CD4-positive, alpha-beta T cell treated with Interleukin-21 for 1 hour (primary cell): ENCODE data around the gene ZBTB20.

Experiments used
- DNase-seq: peaks from one replicate; pipeline ENCODE4 v3.0.0-alpha.2; 2020

ZBTB20 gene

DNA sequence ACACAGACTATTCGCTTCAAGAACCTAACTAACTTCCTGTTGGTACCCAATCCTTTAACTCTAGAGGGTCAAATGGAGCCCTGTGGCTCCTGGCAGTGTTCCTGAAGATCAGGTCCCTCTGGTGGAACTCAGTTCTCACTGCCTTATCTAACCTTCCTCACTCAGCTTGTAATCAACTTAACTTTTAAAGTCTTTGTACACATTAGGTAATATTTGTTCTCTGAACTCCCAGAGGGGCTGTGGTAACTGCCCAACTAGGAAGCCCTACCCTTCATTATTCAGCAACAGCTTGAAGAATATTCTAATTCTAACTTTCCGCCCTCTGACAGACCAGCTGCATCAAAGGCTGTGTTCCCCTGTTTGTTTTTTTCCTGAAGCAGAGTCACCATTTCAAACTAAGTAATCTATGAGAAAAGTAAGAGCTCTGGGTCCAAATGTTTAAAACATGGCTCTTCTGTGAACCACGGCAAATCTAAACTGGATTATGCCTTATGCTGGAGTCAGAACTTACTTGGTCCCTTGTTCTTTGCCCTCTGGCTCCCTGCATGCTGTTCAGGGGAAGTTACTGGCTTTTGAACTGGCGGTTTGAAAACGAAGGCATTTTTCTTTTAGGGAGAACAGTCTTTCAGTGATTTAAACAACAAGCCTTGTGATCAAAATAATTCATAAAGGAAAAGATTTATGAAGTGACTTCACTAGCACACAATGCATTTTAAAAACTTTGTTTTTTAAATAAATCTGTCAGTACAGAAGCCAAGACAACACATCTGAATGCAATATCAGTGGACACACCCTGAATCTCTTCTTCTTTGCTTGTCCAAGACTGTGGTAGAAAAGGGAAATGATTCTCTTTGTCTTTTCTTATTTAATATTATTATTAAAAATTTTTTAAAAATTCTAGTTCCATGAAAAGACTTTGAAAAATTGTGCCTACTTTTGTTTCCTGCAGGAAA lies 487.7 kb downstream of the ZBTB20 start:
- no peak for DNase-seq

DNA sequence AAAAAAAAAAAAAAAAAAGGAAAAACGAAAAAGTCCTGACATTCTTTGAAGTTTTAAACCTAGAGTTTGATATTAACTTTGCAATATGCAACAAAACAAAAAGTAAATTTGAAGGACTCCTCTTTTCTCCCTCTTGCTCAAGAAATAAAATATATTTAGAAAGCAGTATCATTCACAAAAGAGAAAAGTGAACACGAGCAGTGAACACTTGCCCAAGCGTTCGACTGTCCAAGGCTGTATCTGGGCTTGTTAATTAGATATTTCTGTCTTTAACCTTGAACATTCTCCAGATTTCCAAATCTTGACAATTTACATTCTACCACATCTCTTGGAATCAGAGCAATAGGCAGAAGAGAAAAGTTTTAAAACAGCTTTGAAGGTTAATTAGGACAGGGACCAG lies 495.5 kb downstream of the ZBTB20 start:
- DNase-seq, result no peak

DNA sequence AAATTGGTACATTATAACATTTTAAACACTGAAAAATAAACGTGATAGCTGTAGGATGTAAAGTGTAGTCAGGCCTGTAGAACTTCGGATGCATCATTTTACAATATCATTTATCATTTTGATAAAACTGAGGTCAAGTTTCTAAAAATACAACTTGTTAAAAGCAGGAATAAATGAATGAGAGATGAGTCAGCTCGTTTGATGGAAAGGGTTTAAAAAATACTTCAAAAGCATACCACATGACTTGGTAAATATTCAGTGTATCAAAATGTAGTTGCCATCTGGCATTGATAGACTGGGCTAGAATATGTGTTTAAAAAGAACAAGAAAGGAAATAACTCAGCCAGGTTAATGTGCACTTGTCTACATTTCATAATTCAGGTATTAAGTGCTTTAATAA lies 496.3 kb downstream of the ZBTB20 start:
- no peak for DNase-seq

DNA sequence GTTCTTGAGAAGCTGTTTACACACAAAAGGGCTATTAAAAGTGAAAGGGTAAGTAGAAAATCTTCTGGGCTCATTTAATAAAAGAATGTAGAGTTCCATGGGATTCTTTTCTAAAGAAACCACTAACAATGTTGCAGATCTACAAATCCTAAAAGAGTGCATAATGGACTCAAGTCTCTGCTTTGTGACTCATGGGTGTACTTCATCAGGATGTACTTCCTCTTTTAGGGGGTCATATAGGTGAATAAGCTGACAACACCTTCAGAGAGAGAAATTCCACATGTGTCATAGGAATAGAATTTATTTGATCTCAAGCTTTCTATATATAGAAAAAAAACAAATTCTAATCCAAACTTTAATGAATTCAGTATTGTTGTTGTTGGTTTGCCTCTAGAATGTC lies 497.8 kb downstream of the ZBTB20 start:
- no peak for DNase-seq

DNA sequence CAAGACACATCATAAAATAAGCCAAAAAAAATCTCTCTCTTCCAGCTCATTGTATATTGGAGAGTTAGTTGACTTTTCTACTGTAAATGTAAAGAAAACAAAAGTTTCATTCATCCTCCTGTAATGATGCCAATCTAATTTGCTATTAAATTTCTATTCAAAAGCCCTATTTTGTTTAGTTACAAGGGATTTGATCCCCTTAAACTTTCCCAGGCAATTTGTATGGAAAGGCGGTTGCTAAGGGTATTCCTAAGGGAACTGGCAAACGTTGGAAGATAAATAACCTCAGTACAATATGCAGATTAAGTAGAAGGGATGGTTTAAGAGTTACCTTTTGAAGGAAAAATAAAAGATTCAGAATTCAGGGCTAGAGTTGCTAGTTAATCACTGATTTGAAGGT lies 500.6 kb downstream of the ZBTB20 start:
- DNase-seq, result no peak

DNA sequence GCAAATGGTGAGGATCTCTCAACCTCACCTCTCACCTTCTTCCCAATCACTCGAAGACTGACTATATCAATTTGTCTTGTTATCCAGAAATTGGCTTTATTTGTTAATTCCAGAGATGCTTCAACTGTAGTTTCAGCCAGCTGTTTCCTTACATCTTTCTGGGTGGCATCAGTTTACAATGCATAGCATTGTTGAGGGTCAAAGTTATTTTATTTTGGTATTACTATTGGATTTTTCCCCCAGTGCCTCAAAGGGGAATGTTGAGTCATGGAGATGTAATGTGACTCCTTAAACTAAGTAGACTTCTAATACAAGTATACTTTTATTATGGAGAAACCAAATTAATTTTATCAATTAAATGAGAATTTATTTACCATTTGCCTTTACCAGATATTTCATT lies 501.7 kb downstream of the ZBTB20 start:
- no peak for DNase-seq

DNA sequence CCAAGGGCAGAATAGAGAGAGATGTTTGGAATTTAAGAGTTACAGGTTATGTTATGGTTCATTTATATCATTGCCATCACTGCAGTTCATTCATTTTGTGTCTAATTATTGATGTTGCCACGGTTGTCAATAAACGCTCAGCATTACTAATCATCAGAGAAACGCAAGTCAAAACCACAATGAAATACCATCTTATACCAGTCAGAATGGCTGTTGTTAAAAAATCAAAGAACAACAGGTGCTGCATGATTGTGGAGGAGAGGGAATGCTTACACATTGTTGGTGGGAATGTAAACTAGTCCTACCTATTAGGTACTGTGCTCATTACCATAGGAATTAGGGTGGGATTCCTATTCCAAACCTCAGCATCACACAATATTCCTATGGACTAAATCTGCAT lies 502.7 kb downstream of the ZBTB20 start:
- DNase-seq, result no peak

DNA sequence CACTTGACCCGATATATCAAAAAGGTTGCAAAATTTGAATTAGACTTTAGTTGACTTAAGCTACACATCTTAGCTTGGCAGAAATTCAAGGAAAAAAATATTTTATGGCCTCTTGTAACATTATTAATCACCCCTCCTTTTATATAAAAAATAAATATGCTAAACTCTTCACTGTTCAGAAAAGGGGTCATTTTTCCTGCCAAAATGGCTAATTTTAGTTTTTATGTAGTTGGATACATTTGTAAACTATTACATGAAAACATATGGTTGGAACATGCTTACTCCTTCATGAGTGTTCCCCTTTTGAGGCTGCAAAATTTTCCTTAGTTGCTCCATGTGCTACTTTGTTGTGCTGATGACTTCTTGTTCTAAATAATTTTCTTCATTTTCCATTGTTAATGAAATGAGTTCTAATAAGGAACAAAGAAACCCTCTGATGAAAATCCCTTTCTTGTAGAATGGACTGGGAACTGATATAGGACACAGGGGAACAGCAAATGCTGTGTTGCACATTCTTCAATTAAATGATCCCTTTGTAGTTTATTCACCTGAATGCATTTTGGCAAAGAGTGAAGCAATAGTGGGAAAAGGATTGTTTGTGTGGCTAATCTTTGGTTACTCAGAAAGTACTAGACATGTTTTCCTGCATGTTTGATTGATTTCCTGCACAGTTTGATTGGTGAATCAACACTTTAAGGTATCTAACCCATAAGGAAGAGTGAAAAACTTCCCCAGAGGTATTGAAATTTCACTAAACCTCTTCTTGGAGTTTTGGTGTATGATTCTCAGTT lies 503.9 kb downstream of the ZBTB20 start:
- no peak for DNase-seq

DNA sequence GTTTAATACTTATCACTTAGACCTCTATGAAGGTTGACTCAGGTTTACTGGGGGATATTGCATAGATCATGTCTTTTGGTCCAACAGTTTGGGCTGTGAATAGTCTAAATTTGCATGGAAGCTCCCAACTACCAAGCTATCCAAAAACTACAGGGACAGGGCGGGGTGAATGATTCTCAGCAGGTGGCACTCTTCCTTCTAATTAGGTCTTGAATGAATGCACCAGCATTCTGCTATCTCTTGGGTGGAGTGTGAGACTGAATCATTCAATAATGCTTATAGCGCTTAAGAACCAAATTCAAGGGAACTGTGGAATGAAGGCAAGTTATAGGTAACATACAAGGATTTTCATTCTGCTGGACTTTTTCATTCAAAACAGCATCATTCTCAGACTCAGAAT lies 507.0 kb downstream of the ZBTB20 start:
- no peak for DNase-seq

DNA sequence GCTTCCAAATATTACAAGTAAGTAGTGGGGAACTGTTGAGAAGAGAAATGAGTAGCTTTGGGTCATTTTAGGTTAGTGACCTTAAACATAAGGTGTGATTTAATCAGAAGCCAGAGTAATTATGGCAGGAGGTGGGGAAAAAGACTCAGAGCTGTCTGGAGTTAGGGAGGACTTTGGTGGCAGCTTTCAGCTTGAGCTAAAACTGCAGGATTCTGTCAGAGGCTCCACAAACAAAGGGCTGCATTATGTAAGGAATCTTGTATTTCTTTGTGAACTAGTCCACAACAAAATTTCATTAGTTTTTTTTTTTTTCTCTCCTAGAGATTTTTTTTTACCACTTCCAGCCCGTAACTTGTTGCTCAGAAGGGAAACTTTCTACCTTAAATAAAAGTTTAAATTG lies 507.9 kb downstream of the ZBTB20 start:
- DNase-seq, result no peak

DNA sequence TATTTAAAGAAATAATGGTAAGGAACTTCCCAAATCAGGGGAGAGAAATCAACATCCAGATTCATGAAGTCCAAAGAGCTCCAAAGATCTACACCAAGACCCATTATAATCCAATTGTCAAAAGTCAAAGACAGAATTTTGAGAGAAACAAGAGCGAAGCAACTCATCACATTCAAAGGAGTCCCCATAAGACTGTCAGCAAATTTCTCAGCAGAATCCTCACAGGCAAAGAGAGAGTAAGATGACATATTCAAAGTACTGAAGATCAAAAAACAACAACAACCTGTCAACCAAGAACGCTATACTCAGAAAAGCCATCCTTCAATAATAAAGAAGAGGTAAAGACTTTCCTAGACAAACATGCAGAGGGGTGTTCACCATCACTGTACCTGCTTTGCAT lies 511.2 kb downstream of the ZBTB20 start:
- DNase-seq, result no peak

DNA sequence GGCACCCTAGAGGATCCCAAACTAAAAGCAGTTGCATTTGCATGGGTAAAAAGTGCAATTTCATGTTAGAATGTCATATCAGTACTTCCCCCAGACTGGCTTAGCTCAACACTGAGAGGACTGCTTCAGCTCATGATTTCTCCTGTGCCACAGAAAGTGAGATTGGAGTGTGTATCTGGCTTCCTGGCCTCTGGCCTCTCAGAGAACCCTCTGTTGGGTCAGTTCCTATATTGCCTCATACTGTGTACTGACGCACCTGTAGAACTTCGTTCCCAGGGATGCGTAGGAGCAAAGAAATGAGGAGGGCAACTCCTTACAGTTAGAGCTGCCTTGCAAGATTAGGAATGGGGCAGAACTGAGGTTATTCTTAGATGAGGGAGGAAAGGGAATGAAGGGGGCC lies 512.5 kb downstream of the ZBTB20 start:
- DNase-seq, result no peak

DNA sequence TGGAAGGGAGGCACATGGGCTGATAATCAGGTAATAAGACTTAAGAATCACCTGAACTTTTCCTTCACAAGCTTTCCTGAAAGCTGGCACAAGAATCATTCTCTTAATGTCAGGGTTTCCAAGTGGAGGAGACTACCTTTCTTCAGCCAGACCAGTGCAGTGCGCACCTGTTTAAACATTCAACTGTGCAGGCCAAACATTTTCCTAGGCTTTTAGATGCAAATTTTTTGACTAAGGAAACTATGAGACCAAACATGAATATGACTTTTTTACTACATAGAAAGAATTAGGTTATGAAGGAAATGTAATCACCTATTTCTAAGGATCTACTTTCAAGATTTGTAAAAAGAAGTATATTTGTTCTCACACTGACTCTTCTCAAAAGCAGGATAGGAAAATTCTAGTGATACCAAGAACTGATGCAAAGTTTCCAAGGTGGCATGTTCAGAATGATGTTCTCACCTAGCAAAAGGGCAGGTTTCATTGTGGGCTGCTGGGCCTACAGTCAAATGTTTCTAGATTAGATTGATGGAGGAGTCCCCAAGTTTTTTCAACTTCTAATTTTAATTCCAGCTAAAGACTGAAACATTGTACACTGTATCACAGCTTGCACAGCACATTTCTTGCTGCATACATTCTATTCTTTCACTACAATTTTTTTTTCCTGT lies 514.2 kb downstream of the ZBTB20 start:
- no peak for DNase-seq

DNA sequence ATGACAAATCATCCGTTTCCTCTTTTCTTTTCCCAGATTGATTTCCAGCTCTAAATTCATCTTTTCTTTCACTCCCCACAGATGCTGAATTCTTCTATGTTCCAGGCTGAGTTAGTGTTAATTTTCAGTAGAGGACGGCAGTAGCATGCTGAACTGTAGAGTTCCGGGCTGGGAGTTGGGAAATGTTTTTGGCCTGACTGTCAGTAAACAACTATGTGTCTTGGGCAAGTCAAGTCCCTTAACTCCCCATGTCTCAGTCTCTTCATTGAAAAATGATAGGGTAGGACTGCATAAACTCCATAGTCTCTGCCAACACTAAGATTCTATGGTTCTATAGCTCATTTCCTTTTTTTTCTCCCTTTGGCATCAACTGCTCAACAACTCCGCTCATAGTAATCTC lies 519.3 kb downstream of the ZBTB20 start:
- no peak for DNase-seq

DNA sequence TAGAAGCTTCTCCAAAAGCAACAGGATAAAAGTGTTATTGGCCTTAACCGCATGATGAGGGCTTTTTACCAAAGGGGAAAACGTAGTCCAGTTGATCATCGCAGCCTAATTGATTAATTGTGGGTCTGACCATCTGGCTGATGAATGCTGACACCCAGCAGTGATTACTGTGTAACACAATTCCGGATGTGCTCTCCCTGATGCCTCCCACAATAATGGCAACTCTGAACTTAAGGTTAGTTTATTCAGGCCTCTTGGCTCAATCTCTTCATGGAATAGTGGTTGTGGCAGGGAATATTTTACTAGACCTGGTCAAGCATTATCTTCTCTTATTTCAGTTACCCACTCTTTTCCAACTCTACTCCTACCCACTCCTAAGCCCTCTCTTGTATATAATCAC lies 520.3 kb downstream of the ZBTB20 start:
- DNase-seq, result no peak

DNA sequence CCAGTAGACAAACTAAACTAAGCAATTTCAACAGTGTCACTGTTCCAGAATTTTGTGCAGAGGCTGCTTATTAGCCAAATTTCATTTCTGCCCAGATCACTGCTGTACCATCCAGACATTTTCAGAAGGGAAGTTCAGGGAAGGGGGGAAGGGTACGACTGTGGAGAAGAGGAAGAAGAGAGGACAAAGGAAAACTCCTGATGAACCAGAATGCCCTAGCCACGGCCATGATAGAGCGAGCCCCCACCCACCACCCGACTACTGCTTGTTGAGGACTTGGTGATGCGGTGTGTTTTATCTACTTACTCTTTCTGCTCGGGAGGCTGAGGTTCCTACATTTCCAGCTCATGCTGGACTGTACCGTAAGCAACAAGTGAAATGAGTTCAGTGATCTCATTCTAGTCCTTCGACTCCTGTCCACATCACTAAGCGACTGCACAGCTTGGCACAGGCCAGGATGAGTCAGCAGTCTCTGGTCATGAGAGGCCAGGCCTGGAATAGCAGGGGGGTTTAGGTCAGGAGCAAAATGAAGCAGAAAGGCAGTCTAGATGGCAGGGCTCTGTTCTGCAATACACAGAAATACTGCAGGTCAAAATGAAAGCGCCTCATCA lies 522.4 kb downstream of the ZBTB20 start:
- no peak for DNase-seq

DNA sequence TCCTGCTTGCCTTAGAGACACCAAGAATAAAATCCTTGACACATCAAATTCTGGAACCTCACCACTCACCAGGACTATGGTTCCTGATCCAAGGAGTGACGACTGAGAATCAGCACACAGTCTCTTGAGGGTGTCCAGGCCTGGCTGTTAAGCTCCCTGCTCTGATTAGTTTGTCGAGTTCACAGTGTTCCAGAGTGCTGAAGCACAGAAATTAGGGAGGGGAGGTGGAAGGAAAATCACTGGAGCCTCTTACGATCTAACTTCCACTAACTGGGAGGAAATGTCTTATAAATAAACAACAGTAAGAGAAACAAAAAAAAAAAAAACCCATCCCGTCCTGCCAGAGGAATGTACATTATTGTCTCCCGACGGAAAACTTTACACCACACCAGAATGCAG lies 523.0 kb downstream of the ZBTB20 start:
- no peak for DNase-seq

DNA sequence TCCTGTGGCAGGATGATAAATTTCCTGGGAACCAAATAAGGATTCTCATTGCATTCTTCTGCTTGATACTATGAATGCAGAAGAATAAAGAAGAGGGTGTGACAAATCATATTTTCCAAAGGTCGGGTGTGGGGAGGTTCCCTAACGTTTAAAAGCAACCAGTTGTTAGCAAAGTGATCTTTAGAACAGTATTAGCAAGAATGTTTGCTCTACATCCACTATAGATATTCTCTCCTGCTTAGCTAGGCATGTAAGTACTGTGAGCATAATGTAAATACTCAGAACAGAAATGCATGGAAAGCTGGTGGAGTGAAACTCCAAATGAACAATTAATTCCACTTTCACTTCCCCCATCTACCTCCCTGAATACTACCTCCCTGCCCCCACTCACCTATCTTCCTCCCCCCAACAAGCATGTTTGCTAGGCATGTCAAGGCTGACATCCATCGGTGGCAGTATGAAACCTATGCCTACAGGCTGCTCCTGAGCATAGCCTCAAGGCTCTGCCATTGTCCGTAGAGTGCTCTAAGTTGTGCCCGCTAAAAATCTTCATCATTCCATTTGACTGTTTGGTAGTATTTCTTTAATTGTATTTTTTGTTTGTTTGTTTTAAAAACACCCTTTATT lies 523.6 kb downstream of the ZBTB20 start:
- no peak for DNase-seq

DNA sequence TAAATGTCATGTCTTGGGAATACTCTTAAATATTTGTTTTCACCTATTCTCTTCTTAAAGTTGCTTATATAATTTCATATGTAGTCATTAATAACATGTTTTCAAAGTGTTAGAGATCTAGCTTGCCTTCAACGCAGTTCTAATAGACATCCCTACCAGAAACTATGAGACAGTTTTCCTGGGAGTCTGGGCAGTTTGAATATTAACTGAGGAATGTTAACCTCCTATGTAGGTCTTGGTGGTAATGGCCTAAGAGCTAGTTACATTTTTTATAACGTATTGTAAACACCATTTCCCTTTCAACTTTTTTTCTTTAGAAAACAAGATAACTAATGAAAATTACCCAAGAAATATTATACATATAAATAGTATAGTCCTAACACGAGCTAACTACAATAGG lies 525.1 kb downstream of the ZBTB20 start:
- no peak for DNase-seq

DNA sequence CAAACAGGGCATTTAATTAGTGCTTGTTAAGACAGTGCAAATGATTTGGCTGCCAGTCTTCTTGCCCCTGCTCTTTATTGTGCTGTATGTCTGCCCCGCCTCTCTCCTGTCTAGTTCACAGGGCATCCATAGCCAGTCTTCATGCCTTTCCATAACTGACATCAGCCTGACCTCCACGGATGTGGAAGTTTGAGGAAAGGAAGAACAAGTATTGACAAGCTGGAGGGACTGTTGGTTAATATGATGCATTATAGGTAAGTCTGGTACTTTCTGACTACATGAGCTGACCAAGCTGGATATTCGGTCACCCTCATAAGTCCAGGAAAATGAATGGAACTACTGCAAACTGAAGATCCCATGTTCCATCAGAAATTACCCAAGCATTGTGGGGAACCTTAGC lies 527.3 kb downstream of the ZBTB20 start:
- DNase-seq, result no peak

DNA sequence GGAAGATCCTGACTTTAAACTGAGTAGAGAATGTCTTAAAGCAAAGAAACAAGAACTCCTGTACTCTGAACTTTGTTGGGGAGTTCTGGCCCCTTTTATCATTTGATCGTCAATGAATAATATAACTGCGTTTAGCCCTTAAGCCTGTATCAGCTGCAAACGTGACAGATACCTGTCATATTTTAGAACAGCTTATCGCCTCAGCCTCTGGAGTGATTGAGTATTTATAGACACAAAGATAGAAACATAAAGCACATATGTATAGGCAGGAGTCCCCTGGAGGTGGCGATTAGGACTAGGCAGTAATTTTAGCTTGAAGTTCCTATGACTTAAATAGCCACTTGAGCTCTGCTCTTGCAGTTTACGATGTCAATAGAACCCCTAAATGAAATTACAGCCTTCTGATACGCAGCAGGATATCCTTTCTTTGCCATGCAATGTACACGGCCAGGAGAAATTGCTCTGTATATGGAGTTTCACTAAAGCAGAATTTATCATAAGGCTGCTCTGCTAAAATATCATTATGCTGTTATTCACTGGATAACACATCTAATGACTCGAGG lies 531.5 kb downstream of the ZBTB20 start:
- no peak for DNase-seq

DNA sequence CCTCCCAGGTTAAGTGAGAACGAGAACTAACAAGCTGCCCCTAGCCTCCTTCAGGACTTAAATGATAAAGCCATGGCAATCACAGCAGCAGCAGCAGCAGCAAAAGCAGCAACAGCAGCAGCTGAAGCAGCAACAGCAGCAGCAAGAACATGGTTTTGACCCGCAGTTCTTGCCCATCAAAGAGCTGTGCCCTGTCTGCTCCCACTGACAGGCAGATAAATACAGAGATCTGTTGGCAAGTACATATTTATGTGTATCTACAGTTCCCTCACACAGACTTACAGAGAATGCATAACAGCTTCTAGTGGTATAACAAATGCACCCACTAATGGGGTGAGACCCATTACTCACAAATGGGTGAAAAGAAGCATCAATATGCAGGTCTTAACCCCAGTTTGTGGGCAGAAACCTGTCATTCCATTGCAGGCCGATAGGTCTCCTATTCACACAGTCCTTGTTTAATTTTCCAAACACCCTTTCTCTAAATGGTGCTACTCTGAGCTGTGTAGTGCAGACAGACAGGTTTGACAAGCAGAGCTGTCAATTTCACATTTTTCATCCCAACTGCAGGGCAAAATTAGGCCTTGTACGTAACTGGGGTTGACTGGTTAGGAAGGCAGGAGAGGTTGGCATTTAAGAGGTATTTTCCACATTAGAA lies 537.0 kb downstream of the ZBTB20 start:
- DNase-seq, result no peak
